ENCODE data around the gene NFIX. TPM values are rescaled to one million over a fixed set of nuclear protein-coding genes. Genes with fewer than 3 reads are reported as not detected.
A peak's percentile ranks its signal among the peaks of the same experiment; 100 is the strongest.

NFIX gene
- total and polyA plus RNA-seq, 7 experiments from 2014 or later = 0.41 to 7.7 (median 5.9) TPM

DNA sequence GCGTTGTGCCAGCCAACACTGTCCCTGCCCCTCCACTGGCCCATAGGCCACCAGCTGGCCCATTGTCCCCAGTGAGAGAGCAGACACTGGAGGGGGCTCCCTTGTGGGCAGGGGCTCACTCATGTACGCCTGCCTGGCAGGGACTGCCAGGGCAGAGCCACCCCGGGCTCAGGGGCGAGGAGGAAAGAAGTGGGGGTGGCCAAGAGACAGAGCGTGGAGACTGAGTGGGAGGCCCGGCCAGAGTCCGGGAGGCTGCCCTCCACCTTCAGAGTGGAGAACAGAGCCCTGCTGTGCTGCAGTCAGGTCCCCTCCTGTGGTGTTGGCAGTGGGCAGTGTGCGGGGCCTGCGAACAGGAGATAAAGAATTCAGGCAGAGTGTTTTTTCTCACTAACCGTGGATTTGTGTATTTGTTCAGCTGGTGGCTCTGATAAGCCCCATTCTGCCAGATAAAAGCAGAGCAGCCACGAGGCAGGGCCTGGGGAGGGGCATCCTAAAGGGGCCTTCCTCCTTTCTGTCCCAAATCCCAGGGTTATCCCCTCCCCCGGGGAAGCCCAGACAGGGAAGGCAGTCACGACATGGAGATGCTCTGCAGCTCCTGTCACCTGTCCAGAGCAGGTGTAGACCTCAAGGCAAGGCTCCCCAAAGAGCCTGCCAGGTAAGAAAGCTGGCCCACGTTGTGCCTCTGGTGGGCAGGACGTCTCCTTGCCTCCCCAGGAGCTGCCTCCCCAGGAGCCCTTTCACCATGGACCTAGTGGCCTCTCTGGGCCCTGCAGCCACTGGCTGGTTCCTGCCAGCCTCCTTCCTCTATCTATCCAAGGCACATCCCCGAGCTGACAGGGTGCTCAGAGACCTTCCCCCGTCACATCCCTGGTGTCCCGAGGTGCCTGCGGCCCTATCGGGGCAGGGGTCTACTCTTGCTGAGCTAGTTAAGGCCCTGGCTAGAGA lies 74.4 kb downstream of the NFIX start:
- ATAC-seq = no peak
- CTCF ChIA-PET = interaction anchor here (1.2 kb wide), 1 partner anchor 8 kb away, joined by 4 read pairs; no protein-coding TSS in a partner anchor
- H3K27ac Mint-ChIP-seq = no peak overlapping the region

DNA sequence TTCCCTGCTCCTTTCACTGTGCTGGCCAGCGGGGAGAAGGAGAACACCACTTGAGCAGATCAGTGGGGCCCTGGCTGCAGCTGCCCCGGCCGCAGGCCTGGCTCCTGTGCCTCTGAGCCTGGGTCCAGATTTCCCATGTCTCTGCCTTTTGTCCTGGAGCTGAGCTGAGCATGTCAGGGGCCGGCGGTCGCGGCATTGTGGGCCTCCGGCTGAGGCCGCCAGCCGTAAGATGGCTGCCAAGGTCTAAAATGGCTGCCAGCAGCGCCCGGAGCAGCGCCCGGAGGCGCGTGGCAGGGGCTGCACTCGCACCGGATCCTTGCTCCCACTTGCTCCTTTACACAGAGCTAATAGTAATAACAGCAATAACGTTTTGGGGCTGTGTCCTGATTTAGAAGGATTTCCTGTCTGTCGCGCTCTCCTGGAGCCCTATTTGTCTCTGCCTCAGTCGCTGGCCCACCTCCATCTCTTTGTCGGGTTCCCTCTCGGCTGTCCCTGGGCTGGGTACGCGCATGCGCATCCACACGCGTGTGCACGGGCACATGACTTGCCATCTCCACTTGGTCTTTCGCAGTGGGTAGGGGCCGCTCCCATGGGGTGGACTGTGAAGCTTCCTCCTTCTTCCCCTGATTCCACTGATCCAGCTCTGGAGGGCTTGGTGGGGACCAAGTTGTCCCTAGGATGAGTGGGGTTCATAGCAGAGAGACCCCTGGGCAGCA lies 75.3 kb downstream of the NFIX start:
- DNase-seq = no peak

More for the DNA sequence above, 74.4 kb downstream of the NFIX start:
- intact Hi-C loops (cut with micrococcal nuclease) = no loop called here
- Mint-ChIP-seq H3K4me3 (no peak overlapping the region), H3K36me3 (peaks cover 0 to 6% (median 0%) of the 10 kb centered on the region in 5 donors), H3K9me3 (peaks cover 0 to 2% (median 0%) of the 10 kb centered on the region in 11 donors), H3K27me3 (no peaks in the 10 kb centered on the region), H3K4me1 (peaks cover 0 to 4% (median 0%) of the 10 kb centered on the region in 7 donors)
- Histone ChIP-seq H3K9me3 (ENCODE audit: control insufficient read depth in 2 of 3, low read length in 3 of 3) (no peaks in the 10 kb centered on the region), H3K27ac (ENCODE audit: low read depth, low read length) (no peak overlapping the region), H3K4me1 (ENCODE audit: control insufficient read depth in 2 of 2, insufficient read depth in 2 of 2, low read length in 2 of 2) (no peaks in the 10 kb centered on the region), H3K4me3 (ENCODE audit: low read length) (no peak overlapping the region), H3K27me3 (ENCODE audit: control insufficient read depth in 2 of 2, insufficient read depth in 2 of 2, low read length in 2 of 2) (no peaks in the 10 kb centered on the region), H3K36me3 (ENCODE audit: control insufficient read depth in 2 of 3, insufficient read depth in 3 of 3, low read length in 3 of 3) (no peaks in the 10 kb centered on the region)
- POLR2A ChIA-PET = no interaction called here
- DNase-seq = no peak

DNA sequence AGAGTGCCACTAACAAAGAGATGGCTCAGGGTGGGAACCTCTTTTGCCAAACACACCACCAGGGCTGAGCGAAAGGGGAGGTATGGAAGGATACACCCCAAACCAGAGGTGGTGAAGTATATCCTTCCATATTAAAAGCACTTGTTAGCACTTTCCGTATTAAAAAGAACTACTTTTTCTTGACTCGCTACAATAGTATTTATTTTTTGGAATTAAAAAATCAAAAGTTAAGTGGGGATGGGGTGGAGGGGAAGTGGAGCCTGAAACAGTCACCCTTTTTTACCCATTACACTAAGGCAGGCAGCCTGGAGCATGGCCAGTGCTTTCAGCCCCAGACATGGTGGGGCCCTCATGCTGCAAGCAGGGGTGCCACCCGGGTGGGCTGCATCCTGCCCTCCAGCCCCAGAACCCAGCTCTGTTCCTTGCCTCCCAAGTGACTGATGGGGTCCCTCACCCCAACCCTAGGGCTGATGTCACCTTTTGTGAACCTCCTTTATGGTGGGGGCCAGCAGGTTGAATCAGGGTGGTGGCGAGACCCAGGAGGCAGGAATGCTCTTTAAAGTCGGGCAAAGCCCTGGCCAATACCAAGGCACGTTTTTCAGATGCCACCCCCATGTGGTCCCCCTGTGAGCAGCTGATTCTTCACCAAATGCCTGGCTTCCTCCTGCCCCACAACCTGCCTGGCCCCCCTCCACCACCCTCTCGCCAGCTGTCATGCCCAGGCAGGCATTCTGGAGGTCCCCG lies 76.3 kb downstream of the NFIX start:
- DNase-seq (no peak), ATAC-seq (no peak)
- Mint-ChIP-seq H3K27ac (no peak overlapping the region), H3K9me3 (peaks cover 0 to 2% (median 0%) of the 10 kb centered on the region in 11 donors), H3K27me3 (no peaks in the 10 kb centered on the region), H3K36me3 (peaks cover 0 to 15% (median 0%) of the 10 kb centered on the region in 5 donors), H3K4me1 (peaks cover 0 to 2% (median 0%) of the 10 kb centered on the region in 7 donors), H3K4me3 (no peak overlapping the region)
- H3K36me3 ChIP-seq (ENCODE audit: control insufficient read depth in 2 of 3, insufficient read depth in 3 of 3, low read length in 3 of 3) = no peaks in the 10 kb centered on the region
- H3K27me3 ChIP-seq (ENCODE audit: control insufficient read depth in 2 of 2, insufficient read depth in 2 of 2, low read length in 2 of 2) = no peaks in the 10 kb centered on the region
- CTCF ChIA-PET = interaction anchor here (0.6 kb wide), 1 partner anchor 10 kb away, joined by 3 read pairs; no protein-coding TSS in a partner anchor
- intact Hi-C loops (cut with micrococcal nuclease) = no loop called here
- POLR2A ChIA-PET = no interaction called here
- H3K4me1 ChIP-seq (ENCODE audit: control insufficient read depth in 2 of 2, insufficient read depth in 2 of 2, low read length in 2 of 2) = no peaks in the 10 kb centered on the region
- H3K4me3 ChIP-seq (ENCODE audit: low read length) = no peak overlapping the region
- no peaks in the 10 kb centered on the region for H3K9me3 ChIP-seq (ENCODE audit: control insufficient read depth in 2 of 3, low read length in 3 of 3)
- H3K27ac ChIP-seq (ENCODE audit: low read depth, low read length) = no peak overlapping the region

More for the DNA sequence above, 75.3 kb downstream of the NFIX start:
- H3K9me3 Mint-ChIP-seq = peaks cover 0 to 2% (median 0%) of the 10 kb centered on the region in 11 donors
- H3K36me3 Mint-ChIP-seq = peaks cover 0 to 12% (median 0%) of the 10 kb centered on the region in 5 donors
- POLR2A ChIA-PET = no interaction called here
- no peak overlapping the region for H3K4me3 Mint-ChIP-seq
- Histone ChIP-seq H3K4me3 (ENCODE audit: low read length) (no peak overlapping the region), H3K9me3 (ENCODE audit: control insufficient read depth in 2 of 3, low read length in 3 of 3) (no peaks in the 10 kb centered on the region), H3K27me3 (ENCODE audit: control insufficient read depth in 2 of 2, insufficient read depth in 2 of 2, low read length in 2 of 2) (no peaks in the 10 kb centered on the region), H3K4me1 (ENCODE audit: control insufficient read depth in 2 of 2, insufficient read depth in 2 of 2, low read length in 2 of 2) (no peaks in the 10 kb centered on the region), H3K36me3 (ENCODE audit: control insufficient read depth in 2 of 3, insufficient read depth in 3 of 3, low read length in 3 of 3) (no peaks in the 10 kb centered on the region), H3K27ac (ENCODE audit: low read depth, low read length) (no peak overlapping the region)
- peaks cover 0 to 4% (median 0%) of the 10 kb centered on the region in 7 donors for H3K4me1 Mint-ChIP-seq
- ATAC-seq = no peak
- CTCF ChIA-PET = interaction anchor here (1.2 kb wide), 1 partner anchor 9 kb away, joined by 4 read pairs; no protein-coding TSS in a partner anchor
- intact Hi-C loops (cut with micrococcal nuclease) = no loop called here
- H3K27me3 Mint-ChIP-seq = no peaks in the 10 kb centered on the region
- peak overlapping the region in 1 of 9 donors; percentile 32 for H3K27ac Mint-ChIP-seq

DNA sequence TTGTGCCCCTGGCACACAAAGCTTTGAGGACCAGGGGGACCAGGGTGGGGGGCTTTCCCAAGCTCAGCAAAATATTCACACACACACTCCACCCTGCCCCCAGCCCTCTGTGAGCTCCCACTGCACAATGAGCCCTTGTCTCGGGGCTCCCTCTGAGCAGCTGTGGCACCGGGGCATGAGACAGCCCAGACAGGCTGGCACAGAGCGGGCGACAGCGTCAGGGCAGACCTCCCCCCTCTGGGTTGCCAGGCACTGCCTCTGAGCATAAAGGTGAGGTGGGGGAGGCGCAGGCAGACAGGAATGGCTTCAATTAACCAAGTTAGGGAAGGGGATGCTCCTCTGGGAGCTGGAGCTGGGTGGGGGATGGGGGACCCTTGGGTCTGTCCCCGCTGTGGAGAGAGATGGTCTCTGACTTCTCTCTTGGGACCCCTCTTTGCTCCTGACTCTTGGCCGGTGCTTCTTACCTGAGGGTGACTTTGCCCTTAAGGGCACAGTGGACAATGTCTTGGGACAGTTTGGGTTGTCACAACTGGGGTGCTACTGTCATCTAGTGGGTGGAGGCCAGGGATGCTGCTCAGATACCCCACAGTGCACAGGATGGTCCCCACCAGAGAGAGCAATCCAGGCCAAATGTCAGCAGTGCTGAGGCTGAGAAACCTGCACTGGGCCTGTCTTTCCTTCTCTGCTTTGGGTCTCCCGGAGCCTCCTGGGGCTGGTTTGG lies 77.1 kb downstream of the NFIX start:
- ATAC-seq = no peak
- Mint-ChIP-seq H3K9me3 (peaks cover 0 to 2% (median 0%) of the 10 kb centered on the region in 11 donors), H3K27me3 (no peaks in the 10 kb centered on the region), H3K27ac (no peak overlapping the region), H3K4me3 (no peak overlapping the region), H3K4me1 (peaks cover 0 to 2% (median 0%) of the 10 kb centered on the region in 7 donors), H3K36me3 (peaks cover 0 to 15% (median 0%) of the 10 kb centered on the region in 5 donors)
- Histone ChIP-seq H3K4me3 (ENCODE audit: low read length) (no peak overlapping the region), H3K27me3 (ENCODE audit: control insufficient read depth in 2 of 2, insufficient read depth in 2 of 2, low read length in 2 of 2) (no peaks in the 10 kb centered on the region), H3K4me1 (ENCODE audit: control insufficient read depth in 2 of 2, insufficient read depth in 2 of 2, low read length in 2 of 2) (no peaks in the 10 kb centered on the region), H3K27ac (ENCODE audit: low read depth, low read length) (no peak overlapping the region), H3K9me3 (ENCODE audit: control insufficient read depth in 2 of 3, low read length in 3 of 3) (no peaks in the 10 kb centered on the region), H3K36me3 (ENCODE audit: control insufficient read depth in 2 of 3, insufficient read depth in 3 of 3, low read length in 3 of 3) (no peaks in the 10 kb centered on the region)
- DNase-seq = no peak
- POLR2A ChIA-PET = no interaction called here
- CTCF ChIA-PET = interaction anchor here (0.6 kb wide), 1 partner anchor 11 kb away, joined by 3 read pairs; no protein-coding TSS in a partner anchor
- intact Hi-C loops (cut with micrococcal nuclease) = no loop called here

DNA sequence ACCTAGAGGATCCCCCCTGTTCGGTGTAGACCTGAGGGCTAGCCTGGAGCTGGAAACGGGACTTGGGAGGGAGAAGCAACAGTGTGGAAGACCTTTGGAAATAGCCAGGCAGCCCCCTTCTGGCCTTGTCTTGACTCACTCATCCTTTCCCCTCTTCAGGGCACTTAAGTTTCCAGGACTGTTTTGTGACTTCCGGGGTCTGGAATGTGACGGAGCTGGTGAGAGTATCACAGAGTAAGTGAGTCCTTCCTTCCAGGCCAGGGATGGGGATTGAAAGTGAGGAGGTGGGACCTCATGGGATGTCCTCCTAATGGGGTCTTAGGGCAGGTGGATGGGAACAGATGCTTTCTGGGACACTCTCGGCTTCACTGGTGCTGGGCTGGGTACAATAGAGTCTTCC lies 78.0 kb downstream of the NFIX start:
- H3K4me1 ChIP-seq (ENCODE audit: control insufficient read depth in 2 of 2, insufficient read depth in 2 of 2, low read length in 2 of 2) = no peaks in the 10 kb centered on the region
- ChIA-PET POLR2A (no interaction called here), CTCF (interaction anchor here (0.6 kb wide), 1 partner anchor 118 kb away, joined by 3 read pairs; no protein-coding TSS in a partner anchor)
- no peaks in the 10 kb centered on the region for H3K36me3 ChIP-seq (ENCODE audit: control insufficient read depth in 2 of 3, insufficient read depth in 3 of 3, low read length in 3 of 3)
- H3K27ac Mint-ChIP-seq = peak overlapping the region in 1 of 9 donors; percentile 13
- H3K4me3 ChIP-seq (ENCODE audit: low read length) = no peak overlapping the region
- H3K4me1 Mint-ChIP-seq = peaks cover 0 to 5% (median 0%) of the 10 kb centered on the region in 7 donors
- intact Hi-C loops (cut with micrococcal nuclease) = no loop called here
- H3K27me3 ChIP-seq (ENCODE audit: control insufficient read depth in 2 of 2, insufficient read depth in 2 of 2, low read length in 2 of 2) = no peaks in the 10 kb centered on the region
- DNase-seq (no peak), ATAC-seq (no peak)
- peaks cover 0 to 15% (median 0%) of the 10 kb centered on the region in 5 donors for H3K36me3 Mint-ChIP-seq
- no peaks in the 10 kb centered on the region for H3K9me3 ChIP-seq (ENCODE audit: control insufficient read depth in 2 of 3, low read length in 3 of 3)
- no peaks in the 10 kb centered on the region for H3K27me3 Mint-ChIP-seq
- H3K4me3 Mint-ChIP-seq = no peak overlapping the region
- peaks cover 0 to 2% (median 0%) of the 10 kb centered on the region in 11 donors for H3K9me3 Mint-ChIP-seq
- H3K27ac ChIP-seq (ENCODE audit: low read depth, low read length) = no peak overlapping the region

All from naive thymus-derived CD4-positive, alpha-beta T cell (primary cell).